ENCODE data around the gene TLX2.

TLX2 gene

GRCh38 chr2:74524955-74525716 lies 10.9 kb downstream of the TLX2 start:
- TF ChIP-seq, protein P1, sequence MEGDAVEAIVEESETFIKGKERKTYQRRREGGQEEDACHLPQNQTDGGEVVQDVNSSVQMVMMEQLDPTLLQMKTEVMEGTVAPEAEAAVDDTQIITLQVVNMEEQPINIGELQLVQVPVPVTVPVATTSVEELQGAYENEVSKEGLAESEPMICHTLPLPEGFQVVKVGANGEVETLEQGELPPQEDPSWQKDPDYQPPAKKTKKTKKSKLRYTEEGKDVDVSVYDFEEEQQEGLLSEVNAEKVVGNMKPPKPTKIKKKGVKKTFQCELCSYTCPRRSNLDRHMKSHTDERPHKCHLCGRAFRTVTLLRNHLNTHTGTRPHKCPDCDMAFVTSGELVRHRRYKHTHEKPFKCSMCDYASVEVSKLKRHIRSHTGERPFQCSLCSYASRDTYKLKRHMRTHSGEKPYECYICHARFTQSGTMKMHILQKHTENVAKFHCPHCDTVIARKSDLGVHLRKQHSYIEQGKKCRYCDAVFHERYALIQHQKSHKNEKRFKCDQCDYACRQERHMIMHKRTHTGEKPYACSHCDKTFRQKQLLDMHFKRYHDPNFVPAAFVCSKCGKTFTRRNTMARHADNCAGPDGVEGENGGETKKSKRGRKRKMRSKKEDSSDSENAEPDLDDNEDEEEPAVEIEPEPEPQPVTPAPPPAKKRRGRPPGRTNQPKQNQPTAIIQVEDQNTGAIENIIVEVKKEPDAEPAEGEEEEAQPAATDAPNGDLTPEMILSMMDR (IDR thresholded peaks at IDR 0.05; ENCODE audit: control insufficient read depth, extremely low read depth, insufficient read depth), result no peak
- peak overlapping the region; percentile 57 for H3K4me3 ChIP-seq (ENCODE audit: low read depth, low read length)
- no peak for DNase-seq (ENCODE audit: low read depth)

DNA sequence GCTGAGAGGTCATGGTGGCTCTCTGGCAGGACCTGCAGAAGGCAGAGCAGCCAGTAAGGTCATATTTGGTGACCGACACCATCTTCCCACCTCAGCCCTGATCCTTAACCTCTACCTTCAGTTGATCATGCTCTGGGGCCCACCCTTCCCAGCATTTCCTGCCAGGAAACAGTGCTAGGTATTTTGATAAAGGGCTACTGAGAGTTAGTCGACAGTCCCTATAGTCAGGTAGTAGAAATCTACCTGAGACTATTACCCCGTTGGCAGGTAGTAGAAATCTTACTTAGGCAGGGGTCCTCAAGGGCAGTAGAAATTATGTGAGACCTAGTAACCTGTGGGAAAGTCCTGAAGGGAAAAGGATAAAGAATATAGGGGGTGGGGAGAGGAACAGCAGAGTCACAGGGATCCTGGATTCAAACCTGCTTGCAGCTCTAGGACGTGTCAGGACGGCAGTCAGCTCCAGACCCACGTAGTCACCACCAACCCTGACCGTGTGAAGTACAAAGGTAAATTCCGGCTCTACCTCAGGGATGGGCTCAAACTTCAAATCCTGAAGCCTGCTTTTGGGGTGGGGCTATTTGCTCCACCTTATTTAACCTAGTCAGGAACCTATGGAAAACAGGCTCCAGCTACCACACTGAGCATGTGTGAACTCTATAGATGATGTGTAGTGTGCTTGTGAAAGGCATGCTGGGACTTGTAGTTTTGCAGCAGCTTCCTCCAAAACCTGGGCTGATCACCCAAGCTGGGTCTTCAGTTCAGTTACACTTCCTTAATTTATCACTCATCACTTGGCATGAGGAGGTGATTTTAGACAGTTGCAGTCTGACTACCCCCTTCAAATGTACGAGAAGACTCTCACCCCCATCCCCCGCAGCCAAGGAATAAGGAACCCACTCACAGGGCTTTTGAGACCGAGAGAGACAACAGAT lies 11.7 kb downstream of the TLX2 start, which contains the start of gene DQX1:
DQX1 (minus strand) TSS at position 515 of the 932 bp plus-strand sequence; CDS start at position 13, 502 bp downstream.
- DNase-seq (ENCODE audit: low read depth), result peak; percentile 79
- peak within 1 kb of the TSS; percentile 57 for H3K4me3 ChIP-seq (ENCODE audit: low read depth, low read length)
- TF ChIP-seq, protein P1 (IDR thresholded peaks at IDR 0.05; ENCODE audit: control insufficient read depth, extremely low read depth, insufficient read depth), result no peak

DNA sequence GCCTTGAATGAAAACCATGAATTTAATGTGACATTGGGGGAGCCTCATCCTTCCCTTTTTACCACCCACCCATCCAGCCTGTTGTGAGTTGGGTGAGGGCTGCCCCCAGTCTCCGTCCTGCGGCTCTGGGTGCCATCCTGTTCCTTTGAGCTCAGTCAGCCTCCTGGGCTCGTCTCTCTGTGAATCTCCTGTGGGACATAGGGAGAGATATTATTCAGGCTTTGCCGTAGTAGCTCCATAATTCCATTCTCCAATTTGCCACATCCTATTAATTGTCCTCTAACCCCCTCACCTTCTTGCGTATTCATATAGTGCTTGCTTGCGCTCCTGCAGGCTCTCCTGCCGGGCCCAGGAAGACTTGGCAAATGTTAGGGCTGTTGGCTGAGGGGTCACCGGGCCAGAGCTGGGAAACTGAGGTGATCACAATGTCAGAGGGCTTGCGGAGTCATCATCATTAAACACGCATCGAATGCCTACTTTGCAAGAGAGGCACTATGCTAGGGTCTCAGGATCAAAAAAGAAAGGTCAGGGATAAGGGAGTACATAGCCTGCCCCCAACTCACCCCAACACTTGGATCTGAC lies 12.5 kb downstream of the TLX2 start:
- TF ChIP-seq, protein P1 (IDR thresholded peaks at IDR 0.05; ENCODE audit: control insufficient read depth, extremely low read depth, insufficient read depth), result no peak
- no peak overlapping the region for H3K4me3 ChIP-seq (ENCODE audit: low read depth, low read length)
- DNase-seq (ENCODE audit: low read depth), result no peak

DNA sequence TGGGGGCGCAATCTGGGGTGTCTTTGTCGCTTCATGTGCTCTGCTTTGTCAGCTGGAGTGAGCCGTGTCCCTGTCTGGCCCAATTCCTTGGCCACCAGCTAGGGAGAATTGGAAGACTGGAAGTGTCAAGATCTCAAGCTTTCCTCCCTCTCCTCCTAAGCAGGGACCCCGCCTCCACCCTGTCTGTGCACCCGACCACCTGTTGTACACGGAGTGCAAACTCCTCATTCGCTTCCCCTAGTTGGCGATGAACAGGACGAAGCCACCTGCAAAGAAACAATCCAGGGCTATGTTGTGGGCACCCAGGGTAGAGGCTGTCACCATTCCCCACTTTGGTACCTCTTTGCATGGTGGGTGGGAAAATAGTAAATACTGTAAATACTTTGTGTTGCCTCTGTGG lies 13.5 kb downstream of the TLX2 start:
- TF ChIP-seq, protein P1 (IDR thresholded peaks at IDR 0.05; ENCODE audit: control insufficient read depth, extremely low read depth, insufficient read depth), result no peak
- no peak for DNase-seq (ENCODE audit: low read depth)
- H3K4me3 ChIP-seq (ENCODE audit: low read depth, low read length), result no peak overlapping the region

GRCh38 chr2:74528600-74529356 lies 14.5 kb downstream of the TLX2 start:
- no peak for DNase-seq (ENCODE audit: low read depth)
- peak overlapping the region; percentile 83 for H3K4me3 ChIP-seq (ENCODE audit: low read depth, low read length)
- TF ChIP-seq, protein P1 (IDR thresholded peaks at IDR 0.05; ENCODE audit: control insufficient read depth, extremely low read depth, insufficient read depth), result no peak

Measured in LNCaP clone FGC (cell line).